Posterior vena cava (tissue), 2 donors: ENCODE measurements around the gene PEX14. TPM values are rescaled to one million over a fixed set of nuclear protein-coding genes. Genes with fewer than 3 reads are reported as not detected.

Experiments
- DNase-seq: peaks from one replicate; pipeline ENCODE4 v3.0.0-alpha.2; 2020; ENCODE audit warnings: low spot score
- intact Hi-C, 2 donors: fragments of 100-400 bp; cut with DNase I; formaldehyde crosslinking; loops; one replicate each; pipeline versions ENCODE4 v1.14.1 to v1.14.2; 2022 to 2023
- total RNA-seq, 2 donors: library from RNA; stranded (reverse); fragmentation: NEBNext Ultra II Directional; extraction: Animal tissue kit (Norgen Biotek cat#: 25700); gene quantifications; one replicate each; pipeline ENCODE4 v1.2.1, GENCODE V29; 2021
- donor health status: DM: yes; HTN: yes; CAD: no.
- donor health status: DM: yes; HTN: yes; CAD: no.

PEX14 gene
- total RNA-seq, 2 donors from 2014 or later = 12.8 to 15.0 TPM

- intact Hi-C loops = loop anchor here in 1 of 2 donors (5.0 kb wide), 1 partner anchor 703 kb away; no protein-coding TSS in a partner anchor
- no peak for DNase-seq
These were observed 199.5 kb downstream of the PEX14 start for GRCh38 chr1:10674222-10674621.

GRCh38 chr1:10674700-10675609 is 200.2 kb downstream of the PEX14 start:
- no peak for DNase-seq

GRCh38 chr1:10675813-10676212 is 201.1 kb downstream of the PEX14 start:
- intact Hi-C loops = no loop called here
- no peak for DNase-seq

More at GRCh38 chr1:10674700-10675609, 200.2 kb downstream of the PEX14 start:
- intact Hi-C loops = loop anchor here in 1 of 2 donors (5.0 kb wide), 1 partner anchor 702 kb away; no protein-coding TSS in a partner anchor

GRCh38 chr1:10676963-10677362 is 202.2 kb downstream of the PEX14 start:
- intact Hi-C loops = no loop called here
- no peak for DNase-seq

DNA sequence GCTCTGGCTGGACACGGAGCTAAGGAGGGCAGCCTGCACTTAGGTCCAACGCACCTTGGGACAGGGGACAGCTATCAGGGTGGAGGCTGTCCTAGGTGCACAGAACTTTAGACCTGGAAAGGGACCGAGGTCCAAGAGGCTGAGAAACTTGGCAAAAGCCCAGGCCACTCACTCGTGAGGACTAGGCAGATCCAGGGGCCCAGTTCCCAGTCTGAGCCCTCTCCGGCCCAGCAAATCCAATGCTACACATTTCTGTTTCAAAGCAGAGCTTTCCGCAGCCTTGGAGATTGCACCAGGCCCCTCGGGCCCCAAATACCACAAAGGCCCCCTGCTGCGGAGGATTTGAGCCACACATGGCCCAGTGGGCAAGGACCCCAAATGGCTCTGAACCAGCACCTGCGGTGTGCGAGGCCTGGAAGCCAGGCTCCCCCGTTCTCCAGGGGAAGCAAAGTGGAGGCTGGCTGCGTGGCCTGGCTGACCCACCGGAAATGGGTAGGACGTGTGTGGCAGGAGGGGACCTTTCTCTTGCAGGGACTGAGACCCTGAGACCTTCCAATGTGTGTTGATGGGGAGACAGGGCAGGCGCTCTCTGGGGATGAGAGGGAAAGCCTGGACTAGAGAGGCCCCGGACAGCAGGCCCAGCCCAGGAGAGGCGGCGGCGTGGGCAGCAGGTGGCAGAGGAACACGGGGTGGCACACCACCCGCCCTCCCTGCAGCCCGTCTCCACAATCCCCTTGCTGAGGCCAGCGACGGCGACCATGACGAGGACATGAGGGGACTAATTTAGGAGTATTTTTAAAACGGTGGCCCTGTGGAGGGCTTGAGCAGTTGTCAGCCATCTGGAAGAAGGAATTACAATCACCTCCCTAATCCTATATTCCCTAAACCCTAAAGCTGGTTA is 203.0 kb downstream of the PEX14 start:
- intact Hi-C loops = no loop called here

DNA sequence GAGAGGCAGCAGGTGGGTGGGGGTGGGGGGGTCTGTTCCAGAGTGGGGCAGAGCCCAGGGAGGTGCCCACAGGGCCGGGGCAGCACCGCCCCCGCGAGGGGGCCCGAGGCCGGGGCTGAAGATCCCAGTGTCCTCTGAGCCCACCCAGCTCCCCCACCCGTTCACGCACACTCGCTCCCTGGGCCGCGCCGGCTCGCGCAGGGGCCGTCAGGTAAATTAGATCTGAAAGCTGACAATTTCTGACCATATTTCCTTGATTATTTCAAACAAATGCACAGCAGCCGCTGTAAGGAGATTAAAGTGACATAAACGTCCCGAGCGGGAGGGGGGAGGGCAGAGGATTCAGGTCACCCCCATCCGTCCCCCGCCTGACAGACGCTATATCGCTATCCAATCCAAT is 203.7 kb downstream of the PEX14 start:
- intact Hi-C loops = no loop called here

More for the DNA sequence above, 203.0 kb downstream of the PEX14 start:
- DNase-seq = no peak

DNA sequence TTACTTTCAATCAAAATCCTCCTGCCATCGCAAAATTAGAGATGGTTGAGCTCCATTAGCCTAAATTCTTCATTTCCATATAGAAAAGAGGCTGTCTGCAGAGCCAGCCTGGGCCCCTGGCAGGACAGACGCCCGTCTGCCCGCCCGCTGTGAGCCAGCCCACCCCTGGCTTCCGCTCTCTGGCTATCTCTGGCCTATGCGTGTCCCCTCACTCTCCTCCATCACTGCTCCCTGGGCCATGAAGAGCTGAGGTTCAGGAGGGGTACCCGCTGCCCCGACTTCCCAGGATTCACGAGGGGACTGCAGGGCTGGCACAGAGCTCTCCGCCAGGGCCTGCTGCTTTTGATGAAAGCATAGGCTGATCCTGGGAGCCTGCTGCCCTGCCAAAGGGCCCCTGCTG is 204.1 kb downstream of the PEX14 start:
- no peak for DNase-seq
- intact Hi-C loops = no loop called here

More for the DNA sequence above, 203.7 kb downstream of the PEX14 start:
- DNase-seq = no peak

DNA sequence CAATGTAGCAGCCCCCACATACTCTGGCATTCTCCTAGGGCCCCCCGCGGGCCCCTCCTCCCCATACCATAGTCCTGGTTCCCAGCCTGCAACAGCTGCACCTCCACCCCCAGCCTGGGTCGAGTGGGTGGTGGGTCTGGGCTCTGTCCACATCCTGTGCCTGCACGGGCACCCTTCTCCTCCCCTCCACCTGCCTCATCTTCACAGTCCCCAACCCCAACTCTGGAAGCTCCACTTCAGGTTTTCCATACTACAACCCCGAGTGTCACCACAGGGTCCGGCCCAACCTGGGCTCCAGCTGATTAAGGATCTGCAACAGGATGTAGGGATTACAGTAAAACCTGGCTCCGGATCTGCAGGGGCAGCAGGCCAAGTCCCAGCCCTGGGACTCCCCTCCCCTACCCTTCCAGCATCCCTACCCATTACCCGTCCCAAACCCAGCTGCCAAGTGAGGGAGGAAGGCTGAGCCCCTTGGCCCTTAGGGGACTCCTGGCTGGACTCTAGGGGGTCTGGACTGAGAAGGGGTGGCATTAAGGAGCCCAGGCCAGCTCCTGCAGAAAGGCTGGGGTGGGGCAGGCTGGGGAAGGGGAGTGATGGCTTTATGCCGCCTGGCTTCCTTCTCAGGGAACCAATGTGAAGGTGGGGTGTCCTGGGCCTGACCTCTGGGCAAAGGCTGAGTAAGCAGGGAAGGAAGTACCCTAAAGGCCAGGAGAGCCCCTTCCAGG is 204.9 kb downstream of the PEX14 start:
- DNase-seq = no peak
- intact Hi-C loops = loop anchor here in 1 of 2 donors (10.0 kb wide), 1 partner anchor 65 kb away; no protein-coding TSS in a partner anchor

Other genes with a start within 250 kb of the PEX14 start
- 10 to 100 TPM; 41.6 to 60.4 TPM for gene PGD, start 75.9 kb upstream of the PEX14 start, total RNA-seq
- gene CENPS, start 44.5 kb upstream of the PEX14 start, total RNA-seq = 1 to 10 TPM; 7.2 to 7.8 TPM
- gene CORT, start 24.9 kb upstream of the PEX14 start, total RNA-seq = under 1 TPM in 1 of 2 donors, not detected in 1; 0.33 TPM
- 10 to 100 TPM; 21.5 to 24.4 TPM for gene DFFA, start 2.4 kb upstream of the PEX14 start, total RNA-seq